GM10248 (cell line): ENCODE data around the gene GATA6.

Experiments used
- CTCF ChIA-PET: fragments of 300-600 bp; sonication (Branson Sonifier 250); formaldehyde crosslinking; extraction: SDS; loops from one replicate; lab custom pipeline; 2021; ENCODE audit warnings: antibody characterized with exemption; lab: Yijun Ruan, JAX
- POLR2A ChIA-PET: fragments of 350-650 bp; sonication (Branson Sonifier 250); formaldehyde crosslinking; extraction: SDS; loops from one replicate; lab custom pipeline; 2020; ENCODE audit warnings: antibody characterized with exemption; lab: Yijun Ruan, JAX
- DNase-seq: peaks from one replicate; pipeline ENCODE4 v3.0.0; 2012; ENCODE audit errors: extremely low spot score
- CTCF ChIP-seq: IDR thresholded peaks from 2 replicates; pipeline ENCODE4 v1.5.1; 2012; ENCODE audit warnings: mild to moderate bottlenecking, low read depth; ENCODE audit errors: extremely low read depth, missing control alignments, control extremely low read depth

The GATA6 gene

GRCh38 chr18:22185273-22185672 lies 15.9 kb downstream of the GATA6 start:
- POLR2A ChIA-PET = no interaction called here
- DNase-seq = no peak
- CTCF ChIA-PET = no interaction called here
- no peak for TF ChIP-seq CTCF

DNA sequence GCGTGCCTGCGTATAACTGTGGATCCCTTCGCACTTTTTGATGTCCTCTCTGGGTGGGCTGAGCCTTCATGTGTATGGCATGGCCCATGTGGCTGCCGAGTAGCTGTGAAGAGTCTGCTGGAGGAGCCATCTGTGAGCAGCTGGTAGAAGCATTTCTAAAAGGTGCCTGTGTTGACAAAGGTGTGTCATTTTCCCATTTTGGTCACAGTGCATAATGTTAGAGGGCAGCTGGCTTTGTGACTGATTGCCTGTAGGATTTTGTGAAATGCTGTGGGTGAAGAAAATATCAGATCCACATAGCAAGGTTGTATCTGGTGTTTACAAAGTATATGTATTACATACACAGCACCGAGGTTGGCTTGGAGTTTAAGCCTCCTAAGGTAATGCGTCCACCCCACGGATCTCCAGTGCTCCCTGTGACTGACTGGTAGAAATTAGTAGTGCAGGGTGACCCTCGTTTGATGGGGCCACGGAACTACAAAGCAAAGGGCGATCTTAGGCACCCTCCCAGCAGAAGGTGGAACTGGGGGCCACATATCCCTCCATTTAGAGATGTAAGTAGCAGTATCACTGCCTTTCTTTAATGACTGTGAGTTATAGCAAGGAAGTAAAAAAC lies 16.5 kb downstream of the GATA6 start:
- CTCF ChIA-PET = no interaction called here
- TF ChIP-seq CTCF = no peak
- POLR2A ChIA-PET = no interaction called here
- DNase-seq = no peak

DNA sequence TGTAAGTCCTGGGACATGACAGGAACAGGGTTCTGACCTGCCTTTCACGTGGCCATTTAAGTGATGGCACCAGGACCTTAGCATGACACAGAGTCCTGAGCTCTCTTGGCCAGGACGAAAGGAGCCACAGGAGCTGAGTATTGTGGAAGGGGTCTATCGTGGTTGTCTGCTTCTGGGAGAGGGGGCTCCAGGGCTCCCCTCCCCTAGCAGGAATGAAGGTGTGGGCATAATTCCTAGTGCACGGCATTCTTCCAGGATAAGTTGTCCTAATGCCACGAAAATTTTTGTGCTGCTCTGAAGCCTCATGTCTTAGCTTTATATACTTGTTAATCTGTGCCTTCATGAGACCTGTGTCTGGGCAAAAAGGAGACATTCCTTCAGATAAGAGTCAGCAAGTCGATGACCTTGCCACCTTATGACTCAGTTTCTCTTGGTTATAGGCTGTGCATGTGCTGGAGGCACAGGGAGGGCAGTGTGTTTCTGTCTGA lies 17.1 kb downstream of the GATA6 start:
- no peak for DNase-seq
- ChIA-PET CTCF (no interaction called here), POLR2A (no interaction called here)
- TF ChIP-seq CTCF = no peak

- ChIA-PET CTCF (no interaction called here), POLR2A (no interaction called here)
- no peak for DNase-seq
- no peak for TF ChIP-seq CTCF
Measured at GRCh38 chr18:22188559-22189267, 19.3 kb downstream of the GATA6 start.

- CTCF ChIA-PET = no interaction called here
- TF ChIP-seq CTCF = no peak
- POLR2A ChIA-PET = no interaction called here
- DNase-seq = no peak
Measured at GRCh38 chr18:22189449-22190166, 20.2 kb downstream of the GATA6 start.

DNA sequence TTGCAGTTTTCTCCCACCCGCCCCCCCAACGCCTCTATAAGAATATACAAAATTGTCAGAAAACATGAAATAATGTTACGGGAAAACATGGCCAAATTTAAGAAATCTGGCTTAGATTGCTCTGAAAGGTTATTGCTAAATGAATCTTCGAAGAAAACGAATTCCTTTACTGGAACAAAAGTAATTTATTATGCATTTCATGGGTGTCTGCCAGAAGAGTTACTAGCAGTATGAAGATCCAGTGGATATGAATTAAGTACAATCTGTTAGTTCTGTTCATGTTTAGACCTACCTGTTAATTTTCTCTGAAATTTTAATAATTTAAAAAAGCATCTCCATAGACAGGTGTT lies 21.9 kb downstream of the GATA6 start:
- no peak for DNase-seq
- ChIA-PET CTCF (no interaction called here), POLR2A (no interaction called here)
- no peak for TF ChIP-seq CTCF
